OCI-LY3 (cell line): ENCODE results near the gene NUP133.

Experiments used
- CTCF ChIP-seq: fragments of 200-600, 300-600 bp; sonication (generic); IDR thresholded peaks from 2 replicates; pipeline ENCODE4 v1.5.1; 2014; ENCODE audit warnings: antibody characterized with exemption, low read length, low read depth
- EZH2phosphoT487 ChIP-seq: fragments of 200-600 bp; shearing (Covaris generic); IDR thresholded peaks from 2 replicates; pipeline ENCODE4 v1.6.1; 2018; ENCODE audit warnings: antibody characterized with exemption, mixed run types, low read depth

GRCh38 chr1:229474509-229474908 lies 33.6 kb downstream of the NUP133 start:
- TF ChIP-seq CTCF (no peak), EZH2phosphoT487 (no peak)
